OCI-LY7 (cell line): ENCODE data around the gene PRKD1. TPM values are rescaled to one million over a fixed set of nuclear protein-coding genes. Genes with fewer than 3 reads are reported as not detected.
"Not testable (repeated sequence)": the region's sequence is repeated elsewhere in the genome, so short reads cannot be mapped to it uniquely, and the experiment has no call there.

ENCODE experiments used
- BruUV-seq: library from RNA; stranded (reverse); fragments of 400-500 nt; replicated peaks from 2 replicates; lab custom pipeline; 2021; lab: Mats Ljungman, UMichigan
- CTCF ChIA-PET: fragments of 300-600 bp; sonication (Branson Sonifier 250); formaldehyde crosslinking; loops from one replicate; lab custom pipeline; 2022; ENCODE audit warnings: antibody characterized with exemption; ENCODE audit not compliant: unreplicated experiment; lab: Charles Lee
- POLR2A ChIA-PET: fragments of 300-600 bp; sonication (Branson Sonifier 250); formaldehyde crosslinking; loops from one replicate; lab custom pipeline; 2022; ENCODE audit warnings: antibody characterized with exemption; lab: Charles Lee
- DNase-seq: peaks from one replicate; pipeline ENCODE4 v3.0.0-alpha.2; 2015; ENCODE audit warnings: low spot score
- H2AFZ ChIP-seq: fragments of 200-600 bp; sonication (generic), shearing (Covaris generic); 2 replicates; pipeline ENCODE4 v1.6.1; 2014; ENCODE audit warnings: mild to moderate bottlenecking, antibody characterized with exemption, low read length, moderate library complexity
- H3K27ac ChIP-seq: fragments of 200-600 bp; sonication (generic); 2 replicates; pipeline ENCODE4 v1.5.1; 2014; ENCODE audit warnings: mixed run types, low read depth, mild to moderate bottlenecking, moderate library complexity, low read length, inconsistent platforms; ENCODE audit not compliant: poor library complexity, severe bottlenecking
- H3K36me3 ChIP-seq: fragments of 200-600 bp; sonication (generic); 2 replicates; pipeline ENCODE4 v1.6.1; 2014; ENCODE audit warnings: mild to moderate bottlenecking, antibody characterized with exemption, low read length, moderate library complexity, mixed read lengths; ENCODE audit not compliant: insufficient read depth
- H3K4me1 ChIP-seq: fragments of 200-600 bp; sonication (generic); 2 replicates; pipeline ENCODE4 v1.5.1; 2014; ENCODE audit warnings: mild to moderate bottlenecking, low read length; ENCODE audit not compliant: insufficient read depth, poor library complexity, severe bottlenecking
- H3K4me2 ChIP-seq: fragments of 200-600 bp; sonication (generic); 2 replicates; pipeline ENCODE4 v1.6.1; 2014; ENCODE audit warnings: mild to moderate bottlenecking, low read length
- H3K4me3 ChIP-seq: fragments of 200-600 bp; sonication (generic); 2 replicates; pipeline ENCODE4 v1.5.1; 2014; ENCODE audit warnings: mild to moderate bottlenecking, low read depth, low read length; ENCODE audit not compliant: poor library complexity, severe bottlenecking
- H3K79me2 ChIP-seq: fragments of 200-600 bp; sonication (generic); 2 replicates; pipeline ENCODE4 v1.6.1; 2016; ENCODE audit warnings: low read depth, mild to moderate bottlenecking, low read length, moderate library complexity, mixed read lengths; ENCODE audit not compliant: insufficient read depth
- H3K9me2 ChIP-seq: fragments of 200-600 bp; sonication (generic); 2 replicates; pipeline ENCODE4 v1.6.1; 2016; ENCODE audit warnings: mild to moderate bottlenecking, low read length, mixed read lengths; ENCODE audit not compliant: insufficient read depth
- H3K9me3 ChIP-seq: fragments of 200-600 bp; sonication (generic); 2 replicates; pipeline ENCODE4 v1.6.1; 2014; ENCODE audit warnings: mild to moderate bottlenecking, mixed run types, low read length, mixed read lengths
- H4K20me1 ChIP-seq: fragments of 200-600 bp; sonication (generic); 2 replicates; pipeline ENCODE4 v1.6.1; 2014; ENCODE audit warnings: mild to moderate bottlenecking, antibody characterized with exemption, low read length, moderate library complexity, mixed read lengths; ENCODE audit not compliant: insufficient read depth
- EZH2phosphoT487 ChIP-seq: fragments of 200-600 bp; sonication (generic); IDR thresholded peaks from 2 replicates; pipeline ENCODE4 v1.6.1; 2018; ENCODE audit warnings: low read depth, borderline replicate concordance, mild to moderate bottlenecking, mixed run types, antibody characterized with exemption, low read length, moderate library complexity, mixed read lengths
- intact Hi-C: fragments of 100-400 bp; cut with micrococcal nuclease; formaldehyde crosslinking; loops from one replicate; pipeline ENCODE4 v1.10.0; 2022; ENCODE audit not compliant: unreplicated experiment
- total RNA-seq, 2 experiments: library from RNA; depleted of rRNA in 1 of 2; stranded (reverse); fragments of >200 nt in 1 of 2; shearing (Covaris generic) in 1 of 2; gene quantifications; 2 replicates each; pipeline ENCODE4 v1.2.3, GENCODE V29; 2014 to 2022
- TF ChIP-seq, protein P1 (sequence below): fragments of 200-600 bp; sonication (generic); conservative IDR thresholded peaks from 2 replicates; pipeline ENCODE4 v1.5.1; 2014; ENCODE audit warnings: mild to moderate bottlenecking, antibody characterized with exemption, low read length, moderate library complexity, mixed read lengths

Gene PRKD1
- total RNA-seq, 2 experiments from 2014 or later, result not detected

DNA sequence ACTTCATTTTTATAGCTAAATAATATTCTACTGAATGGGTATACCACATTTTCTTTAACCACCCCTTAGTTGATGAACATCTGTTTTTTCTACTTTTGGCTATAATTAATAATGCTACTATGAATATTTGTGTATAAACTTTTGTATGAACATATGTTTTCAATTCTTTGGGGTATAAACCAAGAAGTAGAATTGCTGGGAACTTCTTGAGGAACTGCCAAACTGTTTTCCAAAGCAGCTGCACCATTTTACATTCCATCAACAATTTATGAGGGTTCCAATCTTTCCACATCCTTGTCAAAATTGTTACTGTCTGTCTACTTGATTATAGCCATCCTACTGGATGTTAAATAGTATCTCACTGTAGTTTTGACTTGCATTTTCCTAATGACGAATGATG lies 221.8 kb downstream of the PRKD1 start:
- POLR2A ChIA-PET, result no interaction called here
- no peaks in the 10 kb centered on the region for H4K20me1 ChIP-seq
- intact Hi-C loops, result no loop called here
- H3K79me2 ChIP-seq, result no peaks in the 10 kb centered on the region
- no peak overlapping the region for H3K4me2 ChIP-seq
- H3K4me1 ChIP-seq, result no peaks in the 10 kb centered on the region
- DNase-seq, result no peak
- TF ChIP-seq, protein P1, sequence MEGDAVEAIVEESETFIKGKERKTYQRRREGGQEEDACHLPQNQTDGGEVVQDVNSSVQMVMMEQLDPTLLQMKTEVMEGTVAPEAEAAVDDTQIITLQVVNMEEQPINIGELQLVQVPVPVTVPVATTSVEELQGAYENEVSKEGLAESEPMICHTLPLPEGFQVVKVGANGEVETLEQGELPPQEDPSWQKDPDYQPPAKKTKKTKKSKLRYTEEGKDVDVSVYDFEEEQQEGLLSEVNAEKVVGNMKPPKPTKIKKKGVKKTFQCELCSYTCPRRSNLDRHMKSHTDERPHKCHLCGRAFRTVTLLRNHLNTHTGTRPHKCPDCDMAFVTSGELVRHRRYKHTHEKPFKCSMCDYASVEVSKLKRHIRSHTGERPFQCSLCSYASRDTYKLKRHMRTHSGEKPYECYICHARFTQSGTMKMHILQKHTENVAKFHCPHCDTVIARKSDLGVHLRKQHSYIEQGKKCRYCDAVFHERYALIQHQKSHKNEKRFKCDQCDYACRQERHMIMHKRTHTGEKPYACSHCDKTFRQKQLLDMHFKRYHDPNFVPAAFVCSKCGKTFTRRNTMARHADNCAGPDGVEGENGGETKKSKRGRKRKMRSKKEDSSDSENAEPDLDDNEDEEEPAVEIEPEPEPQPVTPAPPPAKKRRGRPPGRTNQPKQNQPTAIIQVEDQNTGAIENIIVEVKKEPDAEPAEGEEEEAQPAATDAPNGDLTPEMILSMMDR, result no peak
- no peak for TF ChIP-seq EZH2phosphoT487
- no peak overlapping the region for H3K27ac ChIP-seq
- H3K4me3 ChIP-seq, result no peak overlapping the region
- H3K9me3 ChIP-seq, result peaks cover 4% of the 10 kb centered on the region; the same call in 1 of the 2 replicates
- no peaks in the 10 kb centered on the region for H3K9me2 ChIP-seq
- no TSS peak for BruUV-seq
- no peaks in the 10 kb centered on the region for H3K36me3 ChIP-seq
- CTCF ChIA-PET, result no interaction called here
- H2AFZ ChIP-seq, result no peak overlapping the region

DNA sequence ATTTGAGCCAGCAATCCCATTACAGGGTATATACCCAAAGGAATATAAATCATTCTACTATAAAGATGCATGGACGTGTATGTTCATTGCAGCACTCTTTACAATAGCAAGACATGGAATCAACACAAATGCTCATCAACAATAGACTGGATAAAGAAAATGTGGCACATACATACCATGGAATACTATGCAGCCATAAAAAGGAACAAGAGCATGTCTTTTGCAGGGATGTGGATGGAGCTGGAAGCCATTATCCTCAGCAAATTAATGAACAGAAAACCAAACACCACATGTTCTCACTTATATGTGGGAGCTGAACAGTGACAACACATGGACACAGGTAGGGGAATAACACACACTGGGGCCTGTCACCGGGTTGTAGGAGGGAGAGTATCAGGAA lies 238.1 kb downstream of the PRKD1 start:
- H3K9me2 ChIP-seq, H3K4me1 ChIP-seq, BruUV-seq, intact Hi-C loops, H2AFZ ChIP-seq, H3K4me2 ChIP-seq, H3K36me3 ChIP-seq, H3K4me3 ChIP-seq, H3K9me3 ChIP-seq, CTCF ChIA-PET, H4K20me1 ChIP-seq, DNase-seq, POLR2A ChIA-PET, H3K27ac ChIP-seq, H3K79me2 ChIP-seq: not testable (repeated sequence)

DNA sequence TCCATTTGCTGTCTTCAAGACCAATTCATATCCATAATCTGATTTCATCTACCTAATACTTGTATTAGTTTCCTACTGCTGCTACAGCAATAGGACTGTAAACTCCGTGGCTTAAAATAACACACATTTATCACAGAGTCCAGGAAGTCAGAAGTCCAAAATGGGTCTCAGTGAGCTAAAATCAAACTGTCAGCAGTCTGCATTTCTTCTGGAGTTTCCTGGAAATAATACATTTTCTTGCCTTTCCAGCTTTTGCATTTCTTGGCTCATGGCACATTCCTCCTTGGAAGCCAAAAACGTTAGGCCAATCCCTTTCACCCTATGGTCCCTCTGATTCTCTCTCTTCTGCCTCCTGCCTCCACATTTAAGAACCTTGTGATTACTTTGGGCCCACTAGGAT lies 239.8 kb downstream of the PRKD1 start:
- Histone ChIP-seq H3K4me1 (no peaks in the 10 kb centered on the region), H3K4me3 (no peak overlapping the region), H3K4me2 (no peak overlapping the region), H3K79me2 (no peaks in the 10 kb centered on the region), H3K9me3 (no peaks in the 10 kb centered on the region), H2AFZ (no peak overlapping the region), H3K36me3 (no peaks in the 10 kb centered on the region), H4K20me1 (no peaks in the 10 kb centered on the region), H3K27ac (no peak overlapping the region), H3K9me2 (no peaks in the 10 kb centered on the region)
- ChIA-PET CTCF (no interaction called here), POLR2A (no interaction called here)
- TF ChIP-seq, protein P1, result no peak
- TF ChIP-seq EZH2phosphoT487, result no peak
- intact Hi-C loops, result no loop called here
- DNase-seq, result no peak
- no TSS peak for BruUV-seq
